Neuron (in vitro differentiated cells): ENCODE measurements around the gene MCOLN1.

Source experiments
- H2AFZ ChIP-seq: one replicate; pipeline ENCODE4 v1.6.1; 2013; ENCODE audit warnings: low read depth, mild to moderate bottlenecking, inconsistent platforms, low read length, moderate library complexity
- H3K27me3 ChIP-seq: one replicate; pipeline ENCODE4 v1.6.1; 2013; ENCODE audit warnings: low read length; ENCODE audit not compliant: insufficient read depth
- H3K36me3 ChIP-seq: one replicate; pipeline ENCODE4 v1.6.1; 2013; ENCODE audit warnings: low read length; ENCODE audit not compliant: insufficient read depth
- H3K4me1 ChIP-seq: one replicate; pipeline ENCODE4 v1.6.1; 2013; ENCODE audit warnings: low read length; ENCODE audit not compliant: insufficient read depth
- H3K4me3 ChIP-seq: 2 replicates; pipeline ENCODE4 v1.5.1; 2013; ENCODE audit warnings: mild to moderate bottlenecking, low read length, moderate library complexity
- H3K9me3 ChIP-seq: one replicate; pipeline ENCODE4 v1.6.1; 2013; ENCODE audit warnings: low read length

The MCOLN1 gene

GRCh38 chr19:7488736-7489353 is 33.6 kb upstream of the MCOLN1 start, which contains the start of gene PEX11G:
TSS of gene PEX11G (minus strand) at chr19:7489035. CDS start at chr19:7489010, 25 bp downstream.
- peaks cover 6% of the 10 kb centered on the region for H3K4me1 ChIP-seq
- H3K27me3 ChIP-seq: no peaks in the 10 kb centered on the region
- peak within 1 kb of the TSS; percentile 53 for H3K4me3 ChIP-seq
- no peaks in the 10 kb centered on the region for H3K9me3 ChIP-seq
- H2AFZ ChIP-seq: peak within 1 kb of the TSS; percentile 54
- no peaks in the 10 kb centered on the region for H3K36me3 ChIP-seq

- no peak overlapping the region for H3K4me3 ChIP-seq
- no peaks in the 10 kb centered on the region for H3K27me3 ChIP-seq
- H2AFZ ChIP-seq: peak overlapping the region; percentile 54
- H3K9me3 ChIP-seq: no peaks in the 10 kb centered on the region
- H3K36me3 ChIP-seq: no peaks in the 10 kb centered on the region
- H3K4me1 ChIP-seq: peaks cover 6% of the 10 kb centered on the region
These were observed 32.8 kb upstream of the MCOLN1 start for GRCh38 chr19:7489609-7490044.

- H3K4me1 ChIP-seq: peaks cover 10% of the 10 kb centered on the region
- no peaks in the 10 kb centered on the region for H3K27me3 ChIP-seq
- H3K4me3 ChIP-seq: no peak overlapping the region
- H3K36me3 ChIP-seq: no peaks in the 10 kb centered on the region
- H3K9me3 ChIP-seq: no peaks in the 10 kb centered on the region
- H2AFZ ChIP-seq: no peak overlapping the region
These were observed 30.3 kb upstream of the MCOLN1 start for GRCh38 chr19:7492142-7492541.

GRCh38 chr19:7492558-7492957 is 29.9 kb upstream of the MCOLN1 start:
- Histone ChIP-seq H3K9me3 (no peaks in the 10 kb centered on the region), H3K4me3 (no peak overlapping the region), H3K4me1 (peaks cover 10% of the 10 kb centered on the region), H3K36me3 (no peaks in the 10 kb centered on the region), H3K27me3 (no peaks in the 10 kb centered on the region), H2AFZ (no peak overlapping the region)

- Histone ChIP-seq H3K36me3 (no peaks in the 10 kb centered on the region), H2AFZ (peak overlapping the region; percentile 7), H3K4me3 (peak overlapping the region; percentile 31), H3K4me1 (peaks cover 4% of the 10 kb centered on the region), H3K27me3 (no peaks in the 10 kb centered on the region), H3K9me3 (no peaks in the 10 kb centered on the region)
These were observed 27.9 kb upstream of the MCOLN1 start for GRCh38 chr19:7494416-7495098.

GRCh38 chr19:7497292-7497691 is 25.1 kb upstream of the MCOLN1 start:
- Histone ChIP-seq H3K4me3 (no peak overlapping the region), H3K36me3 (no peaks in the 10 kb centered on the region), H2AFZ (no peak overlapping the region), H3K27me3 (no peaks in the 10 kb centered on the region), H3K9me3 (no peaks in the 10 kb centered on the region), H3K4me1 (peaks cover 4% of the 10 kb centered on the region)

- H3K4me1 ChIP-seq: no peaks in the 10 kb centered on the region
- H3K9me3 ChIP-seq: no peaks in the 10 kb centered on the region
- H2AFZ ChIP-seq: peak overlapping the region; percentile 76
- peak overlapping the region; percentile 50 for H3K4me3 ChIP-seq
- no peaks in the 10 kb centered on the region for H3K36me3 ChIP-seq
- H3K27me3 ChIP-seq: no peaks in the 10 kb centered on the region
These were observed 21.5 kb upstream of the MCOLN1 start for GRCh38 chr19:7500811-7501450.

- Histone ChIP-seq H3K4me1 (no peaks in the 10 kb centered on the region), H2AFZ (no peak overlapping the region), H3K27me3 (no peaks in the 10 kb centered on the region), H3K4me3 (no peak overlapping the region), H3K36me3 (no peaks in the 10 kb centered on the region), H3K9me3 (no peaks in the 10 kb centered on the region)
These were observed 19.9 kb upstream of the MCOLN1 start for GRCh38 chr19:7502552-7502951.

GRCh38 chr19:7504684-7505083 is 17.7 kb upstream of the MCOLN1 start:
- Histone ChIP-seq H3K9me3 (no peaks in the 10 kb centered on the region), H3K4me3 (no peak overlapping the region), H3K4me1 (no peaks in the 10 kb centered on the region), H3K27me3 (no peaks in the 10 kb centered on the region), H2AFZ (no peak overlapping the region), H3K36me3 (no peaks in the 10 kb centered on the region)

- Histone ChIP-seq H3K4me1 (no peaks in the 10 kb centered on the region), H3K9me3 (no peaks in the 10 kb centered on the region), H3K36me3 (no peaks in the 10 kb centered on the region), H3K27me3 (no peaks in the 10 kb centered on the region), H2AFZ (no peak overlapping the region), H3K4me3 (no peak overlapping the region)
These were observed 17.1 kb upstream of the MCOLN1 start for GRCh38 chr19:7505288-7505681.

- no peaks in the 10 kb centered on the region for H3K36me3 ChIP-seq
- no peaks in the 10 kb centered on the region for H3K9me3 ChIP-seq
- H3K4me1 ChIP-seq: no peaks in the 10 kb centered on the region
- no peaks in the 10 kb centered on the region for H3K27me3 ChIP-seq
- H2AFZ ChIP-seq: no peak overlapping the region
- peak overlapping the region; percentile 15 for H3K4me3 ChIP-seq
These were observed 16.6 kb upstream of the MCOLN1 start for GRCh38 chr19:7505682-7506384.

GRCh38 chr19:7506385-7507328 is 15.8 kb upstream of the MCOLN1 start:
- H3K9me3 ChIP-seq: no peaks in the 10 kb centered on the region

More at GRCh38 chr19:7506385-7507328, 15.8 kb upstream of the MCOLN1 start:
- Histone ChIP-seq H3K27me3 (no peaks in the 10 kb centered on the region), H3K4me1 (no peaks in the 10 kb centered on the region), H3K4me3 (no peak overlapping the region), H3K36me3 (no peaks in the 10 kb centered on the region), H2AFZ (no peak overlapping the region)
